IgD-negative memory B cell (primary cell): ENCODE measurements around the gene UNC13D. TPM values are rescaled to one million over a fixed set of nuclear protein-coding genes. Genes with fewer than 3 reads are reported as not detected.
A peak's percentile ranks its signal among the peaks of the same experiment; 100 is the strongest.

Source experiments
- H3K27ac Mint-ChIP-seq, 3 donors: one replicate each; pipeline ENCODE4 v1.8.0; 2020 to 2022; ENCODE audit warnings: mild to moderate bottlenecking in 3 of 3, mixed read lengths in 3 of 3, moderate library complexity in 1 of 3
- H3K27me3 Mint-ChIP-seq: one replicate; pipeline ENCODE4 v1.8.0; 2021; ENCODE audit warnings: mixed read lengths
- H3K36me3 Mint-ChIP-seq: one replicate; pipeline ENCODE4 v1.8.0; 2020; ENCODE audit warnings: mild to moderate bottlenecking, mixed read lengths
- H3K4me1 Mint-ChIP-seq, 3 donors: one replicate each; pipeline ENCODE4 v1.8.0; 2020 to 2022; ENCODE audit warnings: mixed read lengths in 3 of 3, mild to moderate bottlenecking in 1 of 3
- H3K4me3 Mint-ChIP-seq, 4 donors: one replicate each; pipeline ENCODE4 v1.8.0; 2020 to 2022; ENCODE audit warnings: mild to moderate bottlenecking in 4 of 4, mixed read lengths in 4 of 4, moderate library complexity in 3 of 4
- H3K9me3 Mint-ChIP-seq, 3 donors: one replicate each; pipeline ENCODE4 v1.8.0; 2020 to 2021; ENCODE audit warnings: mixed read lengths in 3 of 3, mild to moderate bottlenecking in 1 of 3
- polyA plus RNA-seq: library from polyadenylated mRNA; unstranded; fragments of 300-500 nt; fragmentation: Illumina TruSeq; gene quantifications from one replicate; pipeline ENCODE4 v1.2.3, GENCODE V29; 2021

Gene UNC13D
- polyA plus RNA-seq, 1 donor from 2014 or later, result 42.0 TPM

GRCh38 chr17:75836605-75837004 lies 7.6 kb downstream of the UNC13D start:
- Mint-ChIP-seq H3K36me3 (no peaks in the 10 kb centered on the region), H3K4me3 (no peak overlapping the region), H3K27ac (no peak overlapping the region), H3K9me3 (no peaks in the 10 kb centered on the region), H3K4me1 (peaks cover 4 to 7% (median 5%) of the 10 kb centered on the region in 3 donors), H3K27me3 (no peaks in the 10 kb centered on the region)

GRCh38 chr17:75835654-75835987 lies 8.6 kb downstream of the UNC13D start:
- no peak overlapping the region for H3K27ac Mint-ChIP-seq
- no peaks in the 10 kb centered on the region for H3K9me3 Mint-ChIP-seq
- H3K4me1 Mint-ChIP-seq, result peaks cover 2 to 7% (median 5%) of the 10 kb centered on the region in 3 donors
- H3K36me3 Mint-ChIP-seq, result no peaks in the 10 kb centered on the region
- H3K4me3 Mint-ChIP-seq, result no peak overlapping the region
- no peaks in the 10 kb centered on the region for H3K27me3 Mint-ChIP-seq

- no peaks in the 10 kb centered on the region for H3K9me3 Mint-ChIP-seq
- H3K4me3 Mint-ChIP-seq, result no peak overlapping the region
- peak overlapping the region in 2 of 3 donors; percentile 18 to 41 for H3K27ac Mint-ChIP-seq
- H3K27me3 Mint-ChIP-seq, result no peaks in the 10 kb centered on the region
- no peaks in the 10 kb centered on the region for H3K36me3 Mint-ChIP-seq
- H3K4me1 Mint-ChIP-seq, result peaks cover 2 to 7% (median 5%) of the 10 kb centered on the region in 3 donors
Observed at GRCh38 chr17:75834928-75835653, 9.1 kb downstream of the UNC13D start.

GRCh38 chr17:75834279-75834920 lies 9.8 kb downstream of the UNC13D start:
- Mint-ChIP-seq H3K27ac (peak overlapping the region in 1 of 3 donors; percentile 18), H3K9me3 (no peaks in the 10 kb centered on the region), H3K27me3 (no peaks in the 10 kb centered on the region), H3K4me1 (peaks cover 2 to 7% (median 5%) of the 10 kb centered on the region in 3 donors), H3K4me3 (peak overlapping the region in 1 of 4 donors; percentile 7), H3K36me3 (no peaks in the 10 kb centered on the region)

GRCh38 chr17:75832652-75833400 lies 11.4 kb downstream of the UNC13D start:
- no peaks in the 10 kb centered on the region for H3K36me3 Mint-ChIP-seq
- peaks cover 4 to 7% (median 5%) of the 10 kb centered on the region in 3 donors for H3K4me1 Mint-ChIP-seq
- peak overlapping the region; percentile 73 to 88 (median 83) for H3K27ac Mint-ChIP-seq
- no peaks in the 10 kb centered on the region for H3K27me3 Mint-ChIP-seq
- no peaks in the 10 kb centered on the region for H3K9me3 Mint-ChIP-seq
- H3K4me3 Mint-ChIP-seq, result peak overlapping the region in 2 of 4 donors; percentile 10 to 26

GRCh38 chr17:75832164-75832651 lies 12.0 kb downstream of the UNC13D start:
- no peaks in the 10 kb centered on the region for H3K36me3 Mint-ChIP-seq
- H3K27ac Mint-ChIP-seq, result peak overlapping the region; percentile 73 to 88 (median 83)
- no peaks in the 10 kb centered on the region for H3K27me3 Mint-ChIP-seq
- H3K4me1 Mint-ChIP-seq, result peaks cover 5 to 7% (median 7%) of the 10 kb centered on the region in 3 donors
- no peaks in the 10 kb centered on the region for H3K9me3 Mint-ChIP-seq
- peak overlapping the region in 2 of 4 donors; percentile 10 to 12 for H3K4me3 Mint-ChIP-seq

GRCh38 chr17:75831032-75831571 lies 13.1 kb downstream of the UNC13D start:
- Mint-ChIP-seq H3K4me1 (peaks cover 5 to 11% (median 7%) of the 10 kb centered on the region in 3 donors), H3K4me3 (peak overlapping the region in 1 of 4 donors; percentile 12), H3K27me3 (no peaks in the 10 kb centered on the region), H3K36me3 (no peaks in the 10 kb centered on the region), H3K27ac (peak overlapping the region in 1 of 3 donors; percentile 50), H3K9me3 (no peaks in the 10 kb centered on the region)

- H3K4me3 Mint-ChIP-seq, result no peak overlapping the region
- no peaks in the 10 kb centered on the region for H3K27me3 Mint-ChIP-seq
- H3K9me3 Mint-ChIP-seq, result no peaks in the 10 kb centered on the region
- no peaks in the 10 kb centered on the region for H3K36me3 Mint-ChIP-seq
- peaks cover 5 to 11% (median 7%) of the 10 kb centered on the region in 3 donors for H3K4me1 Mint-ChIP-seq
- H3K27ac Mint-ChIP-seq, result peak overlapping the region in 1 of 3 donors; percentile 50
Observed at GRCh38 chr17:75830164-75831031, 13.8 kb downstream of the UNC13D start.

- Mint-ChIP-seq H3K4me3 (no peak overlapping the region), H3K9me3 (no peaks in the 10 kb centered on the region), H3K4me1 (peaks cover 5 to 11% (median 7%) of the 10 kb centered on the region in 3 donors), H3K27me3 (no peaks in the 10 kb centered on the region), H3K27ac (peak overlapping the region in 1 of 3 donors; percentile 13), H3K36me3 (no peaks in the 10 kb centered on the region)
Observed at GRCh38 chr17:75829747-75830146, 14.5 kb downstream of the UNC13D start.

GRCh38 chr17:75828741-75829140 lies 15.5 kb downstream of the UNC13D start:
- Mint-ChIP-seq H3K36me3 (peaks cover 2% of the 10 kb centered on the region), H3K4me1 (peaks cover 5 to 11% (median 7%) of the 10 kb centered on the region in 3 donors), H3K4me3 (no peak overlapping the region), H3K9me3 (no peaks in the 10 kb centered on the region), H3K27me3 (no peaks in the 10 kb centered on the region), H3K27ac (no peak overlapping the region)

GRCh38 chr17:75828076-75828400 lies 16.2 kb downstream of the UNC13D start:
- H3K4me3 Mint-ChIP-seq, result peak overlapping the region in 3 of 4 donors; percentile 61 to 68 (median 65)
- H3K4me1 Mint-ChIP-seq, result peaks cover 2 to 9% (median 5%) of the 10 kb centered on the region in 3 donors
- H3K36me3 Mint-ChIP-seq, result peaks cover 2% of the 10 kb centered on the region
- H3K27me3 Mint-ChIP-seq, result no peaks in the 10 kb centered on the region
- H3K9me3 Mint-ChIP-seq, result no peaks in the 10 kb centered on the region
- H3K27ac Mint-ChIP-seq, result peak overlapping the region in 2 of 3 donors; percentile 80 to 94

GRCh38 chr17:75827308-75828075 lies 16.7 kb downstream of the UNC13D start:
- peaks cover 2% of the 10 kb centered on the region for H3K36me3 Mint-ChIP-seq
- no peaks in the 10 kb centered on the region for H3K9me3 Mint-ChIP-seq
- peaks cover 2 to 9% (median 4%) of the 10 kb centered on the region in 3 donors for H3K4me1 Mint-ChIP-seq
- H3K27me3 Mint-ChIP-seq, result no peaks in the 10 kb centered on the region
- H3K27ac Mint-ChIP-seq, result peak overlapping the region in 2 of 3 donors; percentile 80 to 94
- peak overlapping the region; percentile 61 to 81 (median 72) for H3K4me3 Mint-ChIP-seq

GRCh38 chr17:75826561-75827307 lies 17.5 kb downstream of the UNC13D start:
- peaks cover 2% of the 10 kb centered on the region for H3K36me3 Mint-ChIP-seq
- peak overlapping the region in 2 of 3 donors; percentile 91 to 94 for H3K27ac Mint-ChIP-seq
- H3K9me3 Mint-ChIP-seq, result no peaks in the 10 kb centered on the region
- peaks cover 0 to 14% (median 5%) of the 10 kb centered on the region in 3 donors for H3K4me1 Mint-ChIP-seq
- H3K4me3 Mint-ChIP-seq, result no peak overlapping the region
- no peaks in the 10 kb centered on the region for H3K27me3 Mint-ChIP-seq
